Measurements from ENCODE around the gene VCL.
A peak's percentile ranks its signal among the peaks of the same experiment; 100 is the strongest.
"Not testable (repeated sequence)": the region's sequence is repeated elsewhere in the genome, so short reads cannot be mapped to it uniquely, and the experiment has no call there.

VCL gene

DNA sequence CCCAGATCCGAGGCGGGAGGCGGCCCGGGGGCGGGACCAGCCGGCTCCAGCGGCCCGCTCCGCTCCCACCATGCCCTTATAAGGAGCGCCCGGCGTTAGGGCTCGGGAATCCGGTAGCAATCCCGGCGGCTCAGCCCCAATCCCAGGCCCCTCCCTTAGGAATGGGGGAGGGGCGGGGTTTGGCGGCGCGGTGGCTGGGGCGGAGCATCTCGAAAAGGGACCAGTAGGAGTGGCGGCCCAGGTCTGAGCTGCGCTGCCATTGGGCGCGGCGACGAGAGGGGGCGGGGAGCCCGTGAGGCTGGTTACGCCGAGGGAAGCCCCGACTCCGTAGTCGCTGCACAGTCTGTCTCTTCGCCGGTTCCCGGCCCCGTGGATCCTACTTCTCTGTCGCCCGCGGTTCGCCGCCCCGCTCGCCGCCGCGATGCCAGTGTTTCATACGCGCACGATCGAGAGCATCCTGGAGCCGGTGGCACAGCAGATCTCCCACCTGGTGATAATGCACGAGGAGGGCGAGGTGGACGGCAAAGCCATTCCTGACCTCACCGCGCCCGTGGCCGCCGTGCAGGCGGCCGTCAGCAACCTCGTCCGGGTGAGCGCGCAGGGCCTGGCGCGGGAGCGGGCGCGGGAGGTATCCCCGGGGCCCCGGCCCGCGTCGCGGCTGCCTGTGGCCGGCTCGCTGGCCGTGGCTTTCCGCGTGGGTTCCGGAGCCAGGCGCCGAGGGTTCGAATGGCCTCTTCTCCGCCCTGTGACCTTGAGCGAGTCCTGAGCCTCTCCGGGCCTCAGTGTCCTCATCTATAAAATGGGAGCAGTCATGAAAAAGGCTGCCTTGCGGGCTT lies at the start of gene VCL:
TSS of gene VCL (plus strand) at position 330 of the 836 bp plus-strand sequence. CDS start at position 422, 92 bp downstream.
- peak; percentile 92 for DNase-seq (ENCODE audit: low read depth)

DNA sequence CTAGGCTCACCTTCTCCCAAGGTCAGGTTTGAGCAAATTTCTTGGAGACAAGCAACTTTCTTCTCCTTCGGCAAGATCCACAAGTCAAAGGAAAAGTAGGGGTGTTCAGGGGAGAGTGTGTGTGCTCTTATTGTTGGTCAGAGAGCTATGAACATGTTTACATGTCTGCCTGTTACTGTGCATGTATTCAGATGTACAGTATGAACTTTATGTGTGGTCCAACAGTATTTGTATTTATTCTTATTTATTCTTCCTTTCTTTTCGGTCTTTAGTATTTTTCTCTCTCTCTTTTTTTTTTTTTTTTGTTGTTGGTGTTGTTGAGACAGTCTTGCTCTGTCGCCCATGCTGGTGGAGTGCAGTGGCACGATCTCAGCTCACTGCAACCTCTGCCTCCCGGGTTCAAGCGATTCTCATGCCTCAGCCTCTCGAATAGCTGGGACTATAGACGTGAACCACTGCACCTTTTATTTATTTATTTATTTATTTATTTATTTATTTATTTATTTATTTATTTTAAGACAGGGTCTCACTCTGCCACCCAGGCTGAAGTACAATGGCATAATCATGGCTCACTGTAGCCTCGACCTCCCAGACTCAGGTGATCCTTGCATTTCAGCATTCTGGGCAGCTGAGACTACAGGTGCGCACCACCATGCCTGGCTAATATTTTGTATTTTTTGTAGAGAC lies 48.8 kb upstream of the VCL start:
- no peak for DNase-seq (ENCODE audit: low read depth)

DNA sequence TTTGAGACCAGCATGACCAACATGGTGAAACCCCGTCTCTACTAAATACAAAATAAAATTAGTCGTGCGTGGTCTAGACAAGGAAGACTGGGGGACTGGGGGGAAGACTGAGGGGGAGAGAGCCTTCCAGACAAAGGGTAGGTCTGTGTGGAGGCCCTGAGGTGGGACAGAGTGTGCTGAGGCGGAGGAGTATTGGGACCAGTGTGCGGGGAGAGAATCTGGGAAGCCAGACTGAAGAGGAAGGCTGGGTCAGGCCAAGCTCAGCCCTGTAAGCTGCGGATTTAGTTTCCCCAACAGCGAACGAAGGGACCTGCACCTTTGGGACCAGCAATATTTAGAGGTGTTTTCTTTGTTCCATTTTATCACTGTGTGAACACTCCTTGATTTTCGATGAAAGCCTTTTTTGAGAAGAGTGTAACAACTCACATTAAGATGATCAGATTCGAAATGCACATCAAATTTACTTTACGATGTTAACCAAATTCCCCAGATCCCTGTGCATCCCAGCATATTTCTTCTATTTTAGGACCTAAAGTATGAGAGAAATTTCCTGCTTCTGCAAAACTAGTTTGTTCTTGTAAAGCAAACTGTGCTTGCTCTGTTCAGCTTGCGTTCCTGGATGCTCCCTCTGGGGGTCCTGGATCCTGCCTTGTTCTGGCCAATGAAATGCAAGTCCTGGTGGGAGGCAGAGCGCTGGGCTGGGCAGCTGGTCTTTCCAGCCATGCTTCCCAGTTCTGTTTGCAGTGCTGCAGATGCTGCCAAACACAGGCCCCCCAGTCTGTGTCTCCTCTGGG lies 47.6 kb upstream of the VCL start:
- no peak for DNase-seq (ENCODE audit: low read depth)

DNA sequence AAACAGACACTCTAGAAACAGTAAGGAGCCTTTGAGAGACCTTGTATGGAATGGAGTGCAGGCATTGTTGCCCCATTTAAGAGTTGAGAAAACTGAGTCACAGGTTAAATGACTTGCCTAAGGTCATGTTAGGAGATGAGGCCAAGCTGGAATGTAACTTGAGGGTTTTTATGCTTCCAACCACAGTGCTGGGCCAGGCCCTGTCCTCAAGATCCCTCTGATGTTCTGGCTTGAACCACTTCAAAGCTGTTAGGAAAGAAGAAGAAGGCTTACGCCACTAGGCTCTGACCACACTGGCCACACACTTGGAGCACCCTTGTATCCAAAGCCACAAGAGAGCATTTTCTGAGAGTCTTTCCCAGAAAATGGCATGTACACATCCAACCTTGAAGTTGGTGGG lies 44.3 kb upstream of the VCL start:
- DNase-seq (ENCODE audit: low read depth) = no peak

DNA sequence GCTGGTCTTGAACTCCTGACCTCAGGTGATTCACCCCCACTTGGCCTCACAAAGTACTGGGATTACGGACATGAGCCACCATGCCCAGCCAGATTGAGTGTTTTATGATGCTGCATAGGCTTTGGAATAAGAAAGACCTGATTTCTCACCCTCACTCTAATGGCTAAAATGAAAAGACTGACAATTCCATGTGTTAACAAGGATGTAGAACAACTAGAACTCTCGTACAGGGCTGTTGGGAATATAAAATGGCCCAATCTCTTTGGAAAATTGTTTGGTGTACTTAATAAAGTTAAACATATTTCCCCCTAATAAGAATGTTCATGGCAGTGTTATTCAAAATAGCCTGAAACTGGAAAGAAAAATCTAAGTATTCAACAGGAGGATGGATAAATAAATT lies 43.2 kb upstream of the VCL start:
- DNase-seq (ENCODE audit: low read depth) = no peak

DNA sequence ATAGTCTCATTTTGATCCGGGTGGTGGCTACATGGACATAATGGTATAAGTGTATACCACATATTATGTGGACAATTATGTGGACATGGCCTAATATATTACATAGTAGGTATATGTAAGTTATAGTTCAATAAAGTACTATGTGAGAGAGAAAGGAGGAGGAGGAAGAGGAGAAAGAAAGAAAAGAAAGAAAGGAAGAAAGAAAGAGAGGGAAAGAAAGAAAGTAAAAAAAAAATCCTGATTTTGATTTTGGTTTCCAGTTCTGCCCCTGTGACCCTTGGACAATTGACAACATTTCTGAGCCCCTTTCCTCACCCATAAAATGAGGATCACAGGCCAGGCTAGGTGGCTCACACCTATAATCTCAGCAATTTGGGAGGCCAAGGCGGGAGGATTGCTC lies 42.2 kb upstream of the VCL start:
- no peak for DNase-seq (ENCODE audit: low read depth)

DNA sequence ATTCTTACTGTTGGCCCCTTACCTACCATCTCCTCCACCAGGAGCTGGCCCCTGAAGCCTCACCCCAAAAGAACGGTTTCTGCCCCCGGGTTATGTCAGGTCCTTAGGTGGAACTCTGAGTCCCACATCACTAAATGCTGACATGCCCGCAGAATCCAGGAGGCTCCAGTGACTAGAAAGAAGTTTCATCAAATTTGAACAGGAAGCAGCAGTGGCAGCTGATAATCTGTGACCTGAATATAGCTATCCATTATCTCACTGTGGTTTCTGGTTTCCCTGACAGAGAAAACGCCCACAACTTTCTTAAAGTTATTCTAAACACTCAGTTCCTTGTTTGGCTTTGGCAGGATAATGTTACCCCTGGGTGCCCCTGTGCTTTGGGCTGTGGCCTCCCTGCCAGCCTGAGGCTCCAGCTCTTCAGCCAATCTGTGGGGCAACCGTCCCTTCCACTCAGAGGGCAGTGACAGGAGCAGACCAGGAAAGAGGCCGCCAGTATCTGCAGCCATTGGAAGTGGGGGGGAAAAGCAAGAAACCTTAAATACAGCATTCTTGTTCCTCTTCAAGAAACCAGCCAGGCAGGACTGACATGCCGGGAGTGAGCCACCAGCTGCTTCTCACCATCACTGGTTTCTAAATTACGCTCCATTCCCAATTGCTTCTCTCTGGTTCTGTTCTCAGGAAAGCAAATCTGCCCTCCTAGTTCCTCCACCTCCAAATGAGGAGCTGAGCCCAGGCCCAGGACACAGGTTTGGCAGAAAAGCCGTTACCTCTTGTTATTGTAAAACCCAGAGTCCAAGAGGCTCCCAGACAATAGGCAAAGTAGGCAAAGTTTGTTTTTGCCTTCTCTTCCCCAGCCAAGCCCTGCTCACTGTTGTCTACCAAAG lies 41.2 kb upstream of the VCL start:
- DNase-seq (ENCODE audit: low read depth) = no peak

DNA sequence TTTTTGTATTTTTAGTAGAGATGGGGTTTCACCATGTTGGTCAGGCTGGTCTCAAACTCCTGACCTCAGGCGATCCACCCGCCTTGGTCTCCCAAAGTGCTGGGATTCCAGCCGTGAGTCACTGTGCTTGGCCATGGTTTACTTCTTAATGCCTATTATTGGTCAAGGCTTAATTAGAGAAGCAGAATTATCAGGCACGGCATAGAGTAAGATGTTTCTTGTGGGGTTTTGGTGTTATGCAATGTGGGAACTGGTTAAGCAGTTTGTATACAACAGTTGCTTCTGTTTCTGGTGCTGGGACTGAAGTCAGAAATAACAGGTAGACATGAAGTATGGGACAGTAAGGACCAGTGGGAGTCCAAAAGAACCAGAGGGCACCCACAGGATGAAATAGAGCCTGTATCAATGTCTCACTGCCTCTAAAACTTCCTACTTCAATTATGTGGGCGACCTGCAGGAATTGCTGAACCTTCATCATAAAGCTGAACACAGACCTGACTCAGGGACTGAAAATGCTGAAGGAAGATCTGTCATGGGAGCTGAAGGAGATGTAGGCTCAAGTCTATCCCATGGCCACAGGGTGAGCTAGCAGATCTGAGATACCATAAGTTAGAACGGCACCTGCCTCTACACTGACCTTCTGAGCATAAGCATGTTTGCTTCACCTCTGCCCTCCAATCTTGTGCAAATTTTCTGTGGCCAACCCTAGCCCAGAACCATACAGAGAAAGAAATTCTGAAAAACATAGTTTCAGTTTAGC lies 38.3 kb upstream of the VCL start:
- no peak for DNase-seq (ENCODE audit: low read depth)

DNA sequence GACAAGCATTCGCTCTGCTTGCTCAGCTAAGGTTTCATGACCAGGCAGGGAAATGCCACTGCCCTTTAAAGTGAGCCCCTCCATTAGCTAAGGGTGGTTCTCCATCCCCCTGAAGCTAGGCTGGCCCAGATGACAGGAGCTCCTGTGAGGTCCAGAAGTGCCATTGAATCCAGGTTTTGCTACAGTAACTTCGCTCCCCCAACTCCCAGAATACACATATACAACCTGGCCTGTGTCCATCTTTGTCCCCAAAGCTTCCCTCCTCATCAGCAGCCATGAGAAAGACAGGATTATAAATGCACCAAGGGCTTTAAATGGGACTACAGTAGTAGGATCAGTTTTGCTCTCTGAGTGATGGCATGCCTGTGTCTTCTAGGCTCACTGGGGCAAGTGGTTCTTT lies 35.5 kb upstream of the VCL start:
- DNase-seq (ENCODE audit: low read depth) = no peak

DNA sequence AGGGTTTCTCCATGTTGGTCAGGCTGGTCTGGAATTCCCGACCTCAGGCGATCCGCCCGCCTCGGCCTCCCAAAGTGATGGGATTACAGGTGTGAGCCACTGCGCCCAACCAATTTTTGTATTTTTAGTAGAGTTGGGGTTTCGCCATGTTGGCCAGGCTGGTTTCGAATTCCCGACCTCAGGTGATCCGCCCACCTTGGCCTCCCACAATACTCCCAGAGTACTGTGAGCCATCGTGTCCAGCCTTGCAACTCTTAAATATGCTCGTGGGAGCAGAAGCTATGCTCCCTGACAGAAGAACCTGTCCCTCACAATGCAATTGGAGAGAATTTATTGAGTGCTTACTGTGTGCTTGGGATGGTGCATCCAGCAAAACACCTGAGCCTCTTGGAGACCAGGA lies 34.4 kb upstream of the VCL start:
- not testable (repeated sequence) for DNase-seq (ENCODE audit: low read depth)

DNA sequence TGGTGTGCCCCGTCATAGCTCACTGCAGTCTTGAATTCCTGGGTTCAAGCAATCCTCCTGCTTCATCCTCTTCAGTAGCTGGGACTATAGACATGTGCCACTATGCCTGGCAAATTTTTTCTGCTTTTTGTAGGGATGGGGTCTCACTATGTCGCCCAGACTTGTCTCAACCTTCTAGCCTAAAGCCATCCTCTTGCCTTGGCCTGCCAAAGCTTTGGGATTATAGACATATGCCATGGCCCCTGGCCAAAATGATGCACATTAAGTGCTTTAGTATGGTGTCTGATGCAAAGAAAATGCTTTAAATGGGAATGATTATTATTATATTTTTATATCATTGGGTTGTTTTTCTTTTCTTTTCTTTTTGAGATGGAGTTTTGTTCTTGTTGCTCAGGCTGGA lies 33.2 kb upstream of the VCL start:
- DNase-seq (ENCODE audit: low read depth) = no peak

DNA sequence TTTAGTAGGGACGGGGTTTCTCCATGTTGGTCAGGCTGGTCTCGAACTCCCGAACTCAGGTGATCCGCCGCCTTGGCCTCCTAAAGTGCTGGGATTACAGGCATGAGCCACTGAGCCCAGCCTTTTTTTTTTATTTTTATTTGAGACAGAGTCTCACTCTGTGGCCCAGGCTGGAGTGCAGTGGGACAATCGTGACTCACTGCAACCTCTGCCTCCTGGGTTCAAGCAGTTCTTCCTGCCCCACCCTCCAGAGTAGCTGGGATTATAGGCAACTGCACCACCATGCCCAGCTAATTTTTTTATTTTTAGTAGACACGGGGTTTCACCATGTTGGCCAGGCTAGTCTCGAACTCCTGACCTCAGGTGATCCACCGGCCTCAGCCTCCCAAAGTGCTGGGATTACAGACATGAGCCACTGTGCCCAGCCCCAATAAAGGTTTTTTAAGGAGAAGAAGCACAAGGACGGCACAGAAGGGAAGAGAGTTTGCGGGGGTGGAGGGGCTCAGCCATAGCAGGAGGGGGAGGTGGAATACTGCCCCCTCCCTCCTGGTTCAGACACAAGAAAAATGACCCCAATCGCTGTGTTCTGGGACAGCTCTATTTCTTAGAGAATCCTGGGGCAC lies 32.5 kb upstream of the VCL start:
- DNase-seq (ENCODE audit: low read depth) = not testable (repeated sequence)

DNA sequence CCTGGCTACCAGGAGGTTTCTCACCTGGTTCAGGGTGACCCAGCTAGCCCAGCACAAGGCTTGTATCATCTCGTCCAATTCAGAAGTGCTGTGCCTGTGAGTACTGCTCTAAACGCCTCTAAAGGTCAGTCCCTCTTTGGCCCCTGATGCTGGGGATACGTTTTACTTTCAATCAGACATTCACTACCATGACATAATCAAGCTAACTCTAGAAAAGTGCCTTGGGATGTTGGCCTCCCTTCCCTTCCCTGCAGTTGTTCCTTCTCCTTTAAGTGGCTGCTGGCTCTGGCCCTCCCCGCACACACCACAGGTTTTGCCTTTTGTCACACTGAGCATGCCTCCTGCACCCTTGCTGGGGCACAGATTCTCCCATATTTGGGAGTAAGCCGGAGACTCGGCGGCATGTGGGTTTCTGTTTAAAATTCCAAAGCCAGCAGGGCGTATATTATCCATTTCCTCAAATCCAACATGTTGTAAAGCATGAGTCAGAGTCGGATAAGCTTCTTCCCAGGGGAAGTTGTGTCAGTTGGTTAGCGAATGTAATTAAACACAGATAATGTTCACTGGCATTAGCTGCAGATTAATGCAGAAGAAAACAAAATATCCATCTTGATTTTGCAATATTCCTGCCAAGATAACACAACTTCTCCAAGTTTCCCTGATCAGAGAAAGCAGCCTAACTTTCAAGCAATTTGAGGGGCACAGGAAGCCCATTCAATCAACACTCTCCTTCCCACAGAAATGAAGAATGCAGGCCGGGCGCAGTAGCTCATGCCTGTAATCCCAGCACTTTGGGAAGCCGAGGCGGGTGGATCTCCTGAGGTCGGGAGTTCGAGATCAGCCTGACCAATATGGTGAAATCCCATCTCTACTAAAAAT lies 31.8 kb upstream of the VCL start:
- no peak for DNase-seq (ENCODE audit: low read depth)

DNA sequence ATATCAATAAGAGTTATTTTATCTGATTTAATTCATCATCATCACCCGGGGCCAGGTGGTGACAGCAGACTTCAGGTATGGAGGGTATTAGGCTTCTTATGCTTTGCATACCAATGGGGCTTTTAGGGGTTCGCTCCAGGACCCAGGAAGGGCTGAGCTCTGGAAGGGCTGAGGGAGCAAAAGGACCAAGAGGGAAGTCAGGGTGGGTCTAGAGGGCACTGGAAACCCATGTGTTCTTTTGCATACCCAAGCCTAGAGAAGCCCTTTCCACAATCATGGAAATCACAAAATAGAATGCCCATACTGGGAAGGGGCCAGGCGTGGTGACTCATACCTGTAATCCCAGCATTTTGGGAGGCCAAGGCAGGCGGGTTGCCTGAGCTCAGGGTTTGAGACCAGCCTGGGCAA lies 30.9 kb upstream of the VCL start:
- DNase-seq (ENCODE audit: low read depth) = no peak

DNA sequence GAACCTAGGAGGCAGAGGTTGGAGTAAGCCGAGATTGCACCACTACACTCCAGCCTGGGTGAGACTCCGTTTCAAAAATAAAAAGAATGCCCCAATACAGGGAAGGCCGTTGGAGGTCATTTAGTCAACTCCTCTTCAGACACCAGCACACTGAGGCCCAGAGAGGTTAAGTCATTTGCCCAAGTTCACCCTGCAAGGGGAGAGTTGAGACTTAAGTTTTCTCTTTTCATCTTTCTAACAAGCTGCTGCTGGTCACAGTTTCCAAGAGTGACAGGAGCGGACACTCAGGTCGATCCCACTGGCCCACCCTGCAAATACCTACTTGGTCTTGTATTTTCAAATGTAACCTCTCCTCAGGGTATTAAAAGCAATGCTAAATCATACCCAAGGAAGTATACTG lies 30.4 kb upstream of the VCL start:
- DNase-seq (ENCODE audit: low read depth) = no peak

DNA sequence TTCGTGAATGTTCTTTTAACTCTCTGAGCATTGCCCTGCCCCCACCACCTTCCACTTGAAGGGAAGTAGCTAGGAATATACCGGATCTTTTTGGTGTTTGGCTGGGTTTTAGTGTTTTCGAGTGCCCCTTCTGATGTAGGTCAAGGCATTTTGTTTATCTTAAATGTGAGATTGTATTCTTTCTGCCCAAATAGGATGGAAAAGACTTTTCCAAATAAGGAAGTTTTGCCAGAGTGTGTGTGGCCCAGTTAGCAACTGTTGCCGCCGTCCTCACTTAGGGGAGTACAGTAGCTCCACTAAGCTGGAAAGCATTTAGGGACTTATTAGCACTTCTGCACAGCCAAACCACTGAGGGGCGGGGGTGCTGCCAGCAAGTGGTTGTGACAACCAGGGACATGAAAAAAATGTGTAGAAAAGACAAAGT lies 29.8 kb upstream of the VCL start:
- DNase-seq (ENCODE audit: low read depth) = peak; percentile 4

DNA sequence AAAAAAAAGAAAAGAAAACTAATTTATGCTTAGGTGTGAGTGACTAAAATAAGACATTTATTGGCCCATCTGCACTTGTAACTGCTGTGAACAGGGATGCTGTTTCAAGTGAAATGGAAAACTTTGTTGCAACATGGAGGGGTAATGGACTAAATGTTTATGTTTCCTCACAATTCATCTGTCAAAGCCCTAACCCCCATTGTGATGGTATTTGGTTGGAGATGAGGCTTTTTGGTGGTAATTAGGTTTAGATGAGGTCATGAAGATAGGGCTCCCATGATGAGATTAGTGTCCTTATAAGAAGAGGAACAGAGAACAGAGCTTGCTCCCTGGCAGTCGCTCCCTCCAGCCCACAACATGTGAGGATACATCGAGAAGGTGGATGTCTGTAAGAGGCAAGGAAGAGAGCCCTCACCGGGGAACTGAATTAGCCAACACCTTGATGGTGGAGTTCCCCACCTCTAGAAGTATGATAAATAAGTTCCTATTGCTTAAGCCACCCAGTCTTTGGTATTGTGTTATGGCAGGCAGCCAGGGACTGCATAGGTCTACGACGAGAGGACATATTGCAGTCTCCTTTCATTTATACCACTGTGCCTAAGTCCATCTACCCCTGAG lies 28.6 kb upstream of the VCL start:
- no peak for DNase-seq (ENCODE audit: low read depth)

DNA sequence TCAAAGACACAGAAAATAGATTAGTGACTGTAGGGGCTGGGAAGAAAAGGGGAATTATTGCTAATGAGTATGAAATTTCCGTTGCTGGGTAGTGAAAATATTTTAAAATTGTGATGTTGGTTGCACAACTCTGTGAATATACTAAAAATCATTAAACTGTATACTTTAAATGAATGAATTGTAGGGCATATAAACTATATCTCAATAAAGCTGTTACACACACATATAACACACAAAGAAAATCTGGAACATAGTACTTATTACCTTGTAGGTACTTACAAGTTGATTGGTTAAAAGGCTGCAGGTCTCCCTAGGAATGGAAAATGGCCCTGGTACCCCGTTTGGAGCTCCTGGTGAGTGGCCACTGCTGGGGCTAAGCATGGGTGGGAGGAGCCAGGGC lies 27.1 kb upstream of the VCL start:
- no peak for DNase-seq (ENCODE audit: low read depth)

All from stimulated activated CD8-positive, alpha-beta memory T cell treated with anti-CD3 and anti-CD28 coated beads, Interleukin-4, amount 100 ng/mL, for 24 hours (primary cell).